HG03103 (cell line): Measurements from ENCODE around the gene ZNF407.

Source experiments
- ATAC-seq: cut with Tn5 transposase; IDR thresholded peaks from one replicate; pipeline ENCODE4 v1.9.1; 2021; ENCODE audit warnings: low read depth; ENCODE audit not compliant: unreplicated experiment

The ZNF407 gene

DNA sequence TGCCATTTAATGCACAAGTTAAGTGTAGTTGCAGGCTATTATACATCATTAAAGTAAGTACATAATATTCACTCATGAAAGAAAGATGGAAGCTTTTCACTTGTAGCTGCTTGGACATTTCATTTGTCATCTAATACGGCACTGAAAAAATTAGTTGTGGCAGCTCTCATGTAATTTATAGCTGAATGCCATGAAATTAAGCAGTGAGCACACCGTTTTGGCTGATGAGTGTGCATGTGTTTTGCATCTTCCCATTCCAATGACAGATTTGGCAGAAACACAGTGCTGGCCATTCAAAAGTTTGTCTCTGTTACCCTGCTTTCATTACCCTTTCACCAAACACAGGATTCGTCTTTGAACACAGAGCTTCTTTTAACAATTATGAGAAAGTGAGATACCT is 437.3 kb downstream of the ZNF407 start:
- ATAC-seq, result no peak

DNA sequence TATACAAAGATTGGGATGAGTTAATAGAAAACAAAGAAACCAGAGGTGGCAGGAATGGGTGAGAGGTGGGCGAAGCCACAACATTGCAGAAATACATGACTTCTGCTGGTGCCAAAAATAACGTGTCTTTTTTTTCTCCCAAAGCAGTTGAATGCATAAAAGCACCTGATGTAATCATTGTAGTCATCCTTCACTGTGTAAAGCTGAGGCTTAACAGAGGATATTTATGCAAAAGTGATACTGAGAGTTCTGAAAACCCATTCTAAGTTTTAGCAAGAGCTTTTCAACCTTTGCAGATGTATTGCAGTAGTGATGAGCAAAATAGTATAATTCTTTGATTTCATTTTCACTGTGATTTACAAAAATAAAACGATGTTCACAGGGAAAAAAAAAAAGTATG is 438.3 kb downstream of the ZNF407 start:
- no peak for ATAC-seq

- ATAC-seq, result no peak
Observed at GRCh38 chr18:75036917-75037688, 439.4 kb downstream of the ZNF407 start.

GRCh38 chr18:75037689-75037955 is 440.0 kb downstream of the ZNF407 start:
- ATAC-seq, result no peak

DNA sequence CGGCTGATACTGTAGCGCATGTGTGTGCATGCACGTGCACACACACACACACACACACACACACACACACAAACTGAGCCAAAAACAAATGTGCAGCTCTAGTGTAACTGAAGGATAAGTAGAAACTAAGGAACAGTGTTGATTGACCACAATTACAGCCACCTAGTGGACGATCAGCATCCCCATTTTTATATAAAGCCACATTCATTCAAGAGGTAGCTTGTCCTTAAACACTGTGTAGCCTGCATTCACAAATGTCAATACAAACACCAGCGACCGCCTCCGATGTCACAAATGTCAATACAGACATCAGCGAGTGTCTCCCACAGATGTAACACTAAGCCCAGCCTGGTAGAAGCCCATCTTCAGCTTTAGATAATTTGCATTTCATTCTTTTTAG is 443.9 kb downstream of the ZNF407 start:
- no peak for ATAC-seq

- no peak for ATAC-seq
Observed at GRCh38 chr18:75043478-75043877, 445.8 kb downstream of the ZNF407 start.

DNA sequence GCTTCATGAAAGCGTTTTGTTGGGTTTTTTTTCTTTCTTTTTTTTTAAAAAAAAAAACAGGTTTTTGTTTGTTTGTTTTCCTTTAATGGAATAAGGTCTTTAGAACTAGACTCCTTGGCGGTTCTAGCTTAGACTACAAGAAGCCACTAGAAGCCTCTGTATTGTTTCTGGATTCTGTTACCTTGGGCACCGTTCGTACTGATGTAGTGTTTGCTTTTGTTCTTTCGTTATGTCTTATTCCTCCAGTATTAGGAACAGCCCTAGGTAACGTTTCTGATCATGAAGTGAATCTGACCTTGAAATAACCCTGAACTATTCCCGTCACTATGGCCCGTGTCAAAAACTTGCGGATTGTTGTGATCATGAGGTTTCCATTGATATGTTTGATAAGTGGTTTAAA is 446.6 kb downstream of the ZNF407 start:
- ATAC-seq, result no peak

DNA sequence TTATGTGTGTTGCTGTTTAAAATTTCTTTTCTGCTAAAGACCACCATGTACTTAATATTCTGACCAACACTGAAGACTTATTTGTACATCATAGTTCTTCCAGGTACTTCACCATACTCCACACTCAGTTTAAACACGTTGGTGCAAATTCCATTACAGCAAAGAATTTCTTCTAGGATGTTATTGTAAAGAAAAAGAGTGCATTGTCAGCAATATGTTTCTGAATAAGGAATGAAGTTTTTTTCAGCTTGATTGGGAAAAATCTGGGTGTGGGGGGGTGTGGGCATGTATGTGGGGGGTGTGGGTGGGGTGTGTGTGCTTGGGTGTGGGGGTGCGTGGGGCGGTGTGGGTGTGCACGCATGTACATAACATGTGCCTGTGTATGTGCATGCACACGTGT is 447.1 kb downstream of the ZNF407 start:
- ATAC-seq, result no peak

DNA sequence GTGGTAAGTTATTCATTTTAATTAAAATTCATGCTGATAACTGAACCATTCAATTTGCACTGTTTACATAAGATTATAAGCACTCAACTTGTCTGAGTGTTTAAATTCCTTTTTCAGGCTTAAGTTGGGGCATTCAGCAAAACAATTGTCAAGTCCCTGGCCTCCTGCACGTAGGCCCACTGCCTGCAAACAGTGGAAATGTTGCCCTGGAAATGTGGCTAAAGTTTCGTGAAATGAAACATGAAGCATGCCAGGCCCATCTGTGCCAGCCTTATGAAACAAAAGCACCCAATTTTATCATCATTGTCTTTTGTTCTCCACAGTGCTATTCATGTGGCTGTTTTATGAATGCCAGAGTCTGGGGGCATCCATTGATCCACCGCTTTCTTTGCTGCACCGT is 447.6 kb downstream of the ZNF407 start:
- ATAC-seq, result no peak

GRCh38 chr18:75047240-75047961 is 449.7 kb downstream of the ZNF407 start:
- ATAC-seq, result no peak

DNA sequence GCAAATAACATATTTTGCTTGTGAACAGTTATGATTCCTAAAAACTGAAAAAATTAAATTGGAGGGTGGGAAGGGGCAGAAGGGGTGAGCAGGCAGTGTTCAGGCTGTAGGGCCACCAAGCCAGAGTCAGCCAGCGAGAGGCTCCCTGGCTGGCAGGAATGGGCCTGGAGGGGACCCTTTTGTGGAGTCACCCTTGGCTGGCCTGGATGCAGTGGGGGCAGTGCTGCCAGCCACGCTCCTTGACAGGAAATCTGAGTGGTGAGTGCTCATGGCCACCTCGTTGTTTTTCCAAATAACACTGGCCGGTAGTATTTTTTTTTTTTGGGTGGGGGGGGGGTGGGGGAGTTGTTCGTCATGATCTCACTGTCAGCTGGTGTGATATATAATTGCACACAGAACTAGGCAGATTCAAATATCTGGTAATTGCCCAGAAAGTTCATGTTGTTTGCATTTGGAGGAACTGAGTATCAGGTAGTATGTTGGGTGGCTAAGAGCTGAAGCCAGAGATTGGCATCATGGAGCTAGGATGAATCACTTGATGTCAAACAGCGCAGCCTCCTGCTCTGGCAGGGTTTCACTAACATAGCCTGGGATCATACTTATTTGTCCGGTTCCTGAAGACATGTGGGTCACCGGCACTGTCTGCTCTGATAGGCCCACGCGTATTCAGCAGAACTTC is 451.2 kb downstream of the ZNF407 start:
- no peak for ATAC-seq

- no peak for ATAC-seq
Observed at GRCh38 chr18:75049455-75049789, 451.8 kb downstream of the ZNF407 start.

DNA sequence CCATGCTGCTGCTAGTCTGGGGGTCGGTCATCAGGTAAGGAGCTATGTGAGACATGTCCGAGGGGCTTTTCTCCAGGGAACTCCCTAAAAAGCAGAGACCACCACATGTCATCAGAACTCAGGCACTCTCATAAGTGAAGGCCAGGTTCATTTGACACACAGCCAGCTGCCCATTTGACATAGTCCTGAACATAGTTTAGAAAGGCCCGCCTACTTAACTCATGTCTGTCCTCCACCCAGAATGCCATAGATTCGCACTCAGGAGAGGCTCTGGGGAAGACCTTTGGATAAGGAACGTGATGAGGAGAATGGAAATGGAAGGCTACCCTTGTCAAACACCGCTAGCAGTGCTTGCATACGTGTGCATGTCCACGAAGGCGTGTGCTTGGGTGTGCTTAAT is 454.1 kb downstream of the ZNF407 start:
- no peak for ATAC-seq

- no peak for ATAC-seq
Observed at GRCh38 chr18:75052475-75052874, 454.8 kb downstream of the ZNF407 start.

DNA sequence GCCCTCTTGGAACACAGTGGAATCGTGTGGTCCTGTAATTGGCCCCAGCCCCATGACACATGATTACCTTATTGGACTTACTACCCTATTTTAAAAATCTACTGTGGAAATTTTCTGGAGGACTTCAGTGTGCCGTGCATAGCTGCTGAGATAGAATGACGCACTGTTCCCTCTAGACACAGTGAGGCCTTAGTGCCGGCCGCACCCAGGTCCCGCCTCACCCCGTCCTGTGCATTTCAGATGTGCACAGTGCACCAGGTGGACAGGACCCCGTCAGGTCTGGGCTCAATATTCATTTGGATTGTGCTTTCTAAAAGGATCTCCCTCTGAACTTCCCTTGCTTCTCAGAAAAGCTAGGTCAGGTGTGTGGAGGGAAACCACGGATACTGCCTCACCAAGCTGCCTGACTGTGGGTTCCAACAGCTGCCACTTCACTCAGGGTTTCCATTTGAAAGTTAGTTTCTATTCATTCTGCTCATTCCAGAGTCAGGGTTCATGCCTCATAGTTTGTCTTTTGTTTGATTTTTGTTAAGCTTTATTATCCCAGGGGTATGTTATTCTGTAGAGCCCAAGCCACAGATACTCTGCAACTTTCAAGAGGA is 455.5 kb downstream of the ZNF407 start:
- ATAC-seq, result no peak

DNA sequence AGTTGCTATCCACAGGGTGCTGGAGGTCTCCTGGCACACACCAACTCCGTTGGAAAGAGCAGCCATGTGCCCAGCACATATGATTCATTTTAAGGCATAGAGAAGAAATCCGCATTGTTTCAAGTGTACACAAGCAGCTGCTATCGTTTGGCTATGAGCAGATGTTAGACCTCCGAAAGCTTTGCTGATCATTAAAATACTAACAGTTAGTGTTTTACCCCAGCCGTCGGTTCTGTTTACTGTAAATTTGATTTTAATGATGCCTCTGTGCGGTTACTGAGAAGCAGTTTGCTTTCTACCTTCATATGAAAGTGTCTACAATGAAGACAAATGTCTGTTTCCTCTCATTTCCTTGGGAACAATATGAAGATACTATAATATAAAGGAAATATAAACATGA is 456.4 kb downstream of the ZNF407 start:
- ATAC-seq, result no peak

GRCh38 chr18:75054611-75055010 is 456.9 kb downstream of the ZNF407 start:
- no peak for ATAC-seq

- no peak for ATAC-seq
Observed at GRCh38 chr18:75057169-75057960, 459.7 kb downstream of the ZNF407 start.

GRCh38 chr18:75060185-75060584 is 462.5 kb downstream of the ZNF407 start:
- ATAC-seq, result no peak

DNA sequence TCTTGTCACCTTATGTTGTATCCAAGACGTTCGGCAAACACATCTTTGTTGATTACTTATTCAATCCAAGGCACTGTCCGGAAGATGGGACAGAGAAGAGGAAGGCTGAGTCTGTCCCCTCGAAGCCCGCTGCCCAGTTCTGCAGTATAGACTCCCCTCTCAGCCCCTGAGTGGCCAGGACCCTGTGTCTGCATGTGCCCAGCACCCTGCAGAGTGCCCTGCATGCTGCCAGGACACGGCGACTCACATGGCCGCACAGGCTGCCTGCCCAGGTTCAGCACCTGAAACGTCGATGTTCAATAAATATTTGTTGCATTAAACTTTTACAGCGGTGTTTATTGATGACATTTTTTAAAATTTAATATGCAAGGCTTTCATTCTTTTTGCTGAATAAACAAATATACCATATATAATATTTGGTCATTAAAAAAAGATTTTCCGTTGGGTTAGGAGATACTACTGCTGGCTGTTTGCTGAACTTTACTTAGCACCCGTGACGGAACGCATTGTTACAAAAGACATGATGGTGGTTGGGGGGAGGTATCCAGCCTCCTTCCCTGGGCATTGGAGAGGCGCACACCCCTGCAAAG is 464.7 kb downstream of the ZNF407 start:
- ATAC-seq, result no peak
